Stimulated activated naive B cell treated with anti-CD40 and anti-IgM and Interleukin-4, amounts not matched to agents 10 μg/mL and 1 μg/mL and 100 μg/mL, for 72 hours (primary cell): ENCODE results near the gene CFAP20DC.
"Not testable (repeated sequence)": the region's sequence is repeated elsewhere in the genome, so short reads cannot be mapped to it uniquely, and the experiment has no call there.

Experiments used
- ATAC-seq, 2 donors: fragments of 150-1000 bp; cut with Tn5 transposase; replicated peaks; 2 replicates each; pipeline ENCODE4 v1.10.0; 2021; ENCODE audit warnings: moderate library complexity in 1 of 2
- DNase-seq: peaks from one replicate; pipeline ENCODE4 v3.0.0; 2021
- H3K27ac Mint-ChIP-seq: one replicate; pipeline ENCODE4 v1.8.0; 2022; ENCODE audit warnings: mild to moderate bottlenecking, mixed read lengths
- H3K27me3 Mint-ChIP-seq, 2 donors: one replicate each; pipeline ENCODE4 v1.8.0; 2022; ENCODE audit warnings: mixed read lengths in 2 of 2
- H3K36me3 Mint-ChIP-seq, 2 donors: one replicate each; pipeline ENCODE4 v1.8.0; 2022; ENCODE audit warnings: mixed read lengths in 2 of 2, mild to moderate bottlenecking in 1 of 2
- H3K4me1 Mint-ChIP-seq, 2 donors: one replicate each; pipeline ENCODE4 v1.8.0; 2022; ENCODE audit warnings: mixed read lengths in 2 of 2, mild to moderate bottlenecking in 1 of 2
- H3K4me3 Mint-ChIP-seq, 2 donors: one replicate each; pipeline ENCODE4 v1.8.0; 2022; ENCODE audit warnings: mild to moderate bottlenecking in 2 of 2, mixed read lengths in 2 of 2, moderate library complexity in 1 of 2
- H3K9me3 Mint-ChIP-seq, 2 donors: one replicate each; pipeline ENCODE4 v1.8.0; 2022; ENCODE audit warnings: mixed read lengths in 2 of 2, mild to moderate bottlenecking in 1 of 2

CFAP20DC gene

GRCh38 chr3:58899159-58899952 lies 150.5 kb downstream of the CFAP20DC start:
- Mint-ChIP-seq H3K4me3 (peak overlapping the region; percentile 62 to 75), H3K9me3 (peaks cover 8 to 22% of the 10 kb centered on the region in 2 donors), H3K4me1 (peaks cover 31% of the 10 kb centered on the region in 2 donors), H3K27me3 (no peaks in the 10 kb centered on the region), H3K36me3 (peaks cover 8 to 24% of the 10 kb centered on the region in 2 donors), H3K27ac (peak overlapping the region; percentile 80)
- DNase-seq (peak; percentile 84), ATAC-seq (peak; percentile 97 to 98)

DNA sequence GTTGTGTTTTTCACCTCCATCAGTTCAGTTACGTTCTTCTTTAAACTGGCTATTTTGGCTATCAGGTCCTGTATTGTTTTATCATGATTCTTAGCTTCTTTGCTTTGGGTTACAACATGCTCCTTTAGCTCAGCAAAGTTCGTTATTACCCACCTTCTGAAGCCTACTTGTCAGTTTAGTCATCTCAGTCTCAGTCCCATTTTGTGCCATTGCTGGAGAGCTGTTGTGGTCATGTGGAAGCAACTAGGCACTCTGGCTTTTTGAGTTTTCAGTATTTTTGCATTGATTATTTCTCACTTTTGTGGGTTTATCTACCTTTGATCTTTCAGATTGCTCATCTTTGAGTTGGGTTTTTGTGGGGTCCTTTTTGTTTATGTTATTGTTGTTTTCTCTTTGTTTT lies 151.3 kb downstream of the CFAP20DC start:
- Mint-ChIP-seq H3K9me3 (peaks cover 10 to 27% of the 10 kb centered on the region in 2 donors), H3K4me3 (peak overlapping the region; percentile 7 to 75), H3K27me3 (no peaks in the 10 kb centered on the region), H3K4me1 (peaks cover 33 to 37% of the 10 kb centered on the region in 2 donors), H3K36me3 (peaks cover 10 to 29% of the 10 kb centered on the region in 2 donors), H3K27ac (peak overlapping the region; percentile 80)
- ATAC-seq: no peak
- DNase-seq: no peak

GRCh38 chr3:58897646-58898045 lies 152.2 kb downstream of the CFAP20DC start:
- ATAC-seq (no peak), DNase-seq (no peak)
- Mint-ChIP-seq H3K4me3 (no peak overlapping the region), H3K4me1 (peaks cover 33 to 37% of the 10 kb centered on the region in 2 donors), H3K36me3 (peaks cover 10 to 29% of the 10 kb centered on the region in 2 donors), H3K9me3 (peaks cover 9 to 27% of the 10 kb centered on the region in 2 donors), H3K27ac (no peak overlapping the region), H3K27me3 (no peaks in the 10 kb centered on the region)

- DNase-seq, ATAC-seq, H3K4me3 Mint-ChIP-seq, H3K27me3 Mint-ChIP-seq, H3K27ac Mint-ChIP-seq: not testable (repeated sequence)
- H3K36me3 Mint-ChIP-seq: peaks cover 13 to 29% of the 10 kb centered on the region in 2 donors
- H3K4me1 Mint-ChIP-seq: peaks cover 30 to 37% of the 10 kb centered on the region in 2 donors
- H3K9me3 Mint-ChIP-seq: peaks cover 9 to 27% of the 10 kb centered on the region in 2 donors
Measured at GRCh38 chr3:58895678-58896077, 154.1 kb downstream of the CFAP20DC start.

DNA sequence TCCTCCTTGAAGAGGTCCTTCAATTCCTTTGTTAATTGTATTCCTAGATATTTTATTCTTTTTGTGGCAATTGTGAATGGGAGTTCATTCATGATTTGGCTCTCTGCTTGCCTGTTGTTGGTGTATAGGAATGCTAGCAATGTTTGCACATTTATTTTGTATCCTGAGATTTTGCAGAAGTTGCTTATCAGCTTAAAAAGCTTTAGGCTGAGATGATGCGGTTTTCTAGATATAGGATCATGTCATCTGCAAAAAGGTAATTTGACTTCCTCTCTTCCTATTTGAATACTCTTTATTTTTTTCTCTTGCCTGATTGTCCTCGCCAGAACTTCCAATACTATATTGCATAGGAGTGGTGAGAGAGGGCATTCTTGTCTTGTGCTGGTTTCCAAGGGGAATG lies 157.3 kb downstream of the CFAP20DC start:
- not testable (repeated sequence) for H3K4me3 Mint-ChIP-seq, H3K4me1 Mint-ChIP-seq, H3K27ac Mint-ChIP-seq, DNase-seq, ATAC-seq, H3K27me3 Mint-ChIP-seq
- Mint-ChIP-seq H3K9me3 (peaks cover 9 to 23% of the 10 kb centered on the region in 2 donors), H3K36me3 (peaks cover 13 to 25% of the 10 kb centered on the region in 2 donors)

- no peaks in the 10 kb centered on the region for H3K4me1 Mint-ChIP-seq
- H3K4me3 Mint-ChIP-seq: no peak overlapping the region
- peaks cover 0 to 3% of the 10 kb centered on the region in 2 donors for H3K36me3 Mint-ChIP-seq
- H3K27ac Mint-ChIP-seq: no peak overlapping the region
- DNase-seq (no peak), ATAC-seq (no peak)
- H3K9me3 Mint-ChIP-seq: no peaks in the 10 kb centered on the region
- no peaks in the 10 kb centered on the region for H3K27me3 Mint-ChIP-seq
Measured at GRCh38 chr3:58888087-58888486, 161.7 kb downstream of the CFAP20DC start.

- Mint-ChIP-seq H3K27me3 (no peaks in the 10 kb centered on the region), H3K4me3 (no peak overlapping the region), H3K4me1 (no peaks in the 10 kb centered on the region), H3K9me3 (no peaks in the 10 kb centered on the region), H3K36me3 (no peaks in the 10 kb centered on the region), H3K27ac (no peak overlapping the region)
- DNase-seq (no peak), ATAC-seq (no peak)
Measured at GRCh38 chr3:58884453-58884852, 165.4 kb downstream of the CFAP20DC start.

DNA sequence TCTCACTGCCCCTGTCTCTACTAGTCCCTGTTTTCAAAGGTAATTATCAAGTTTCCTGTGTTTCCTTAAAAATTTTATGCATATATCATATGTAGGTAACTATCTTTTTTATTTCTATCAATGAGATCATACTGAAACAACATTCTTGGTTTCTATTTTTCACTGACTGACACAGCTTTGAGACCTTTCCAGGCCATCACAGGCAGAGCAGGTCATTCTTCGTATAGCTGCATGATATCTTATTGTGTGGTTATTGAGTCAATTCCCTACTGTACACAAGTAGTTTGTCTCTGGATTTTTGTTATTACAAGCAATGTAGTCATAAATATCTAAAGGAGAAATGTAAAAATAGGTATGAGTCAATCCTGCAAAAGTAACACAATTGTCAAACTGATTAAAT lies 169.6 kb downstream of the CFAP20DC start:
- no peaks in the 10 kb centered on the region for H3K36me3 Mint-ChIP-seq
- no peaks in the 10 kb centered on the region for H3K9me3 Mint-ChIP-seq
- H3K27ac Mint-ChIP-seq: no peak overlapping the region
- ATAC-seq (no peak), DNase-seq (no peak)
- no peak overlapping the region for H3K4me3 Mint-ChIP-seq
- H3K4me1 Mint-ChIP-seq: peaks cover 0 to under 1% of the 10 kb centered on the region in 2 donors
- no peaks in the 10 kb centered on the region for H3K27me3 Mint-ChIP-seq

GRCh38 chr3:58874795-58875194 lies 175.0 kb downstream of the CFAP20DC start:
- DNase-seq: no peak
- H3K36me3 Mint-ChIP-seq: no peaks in the 10 kb centered on the region
- no peaks in the 10 kb centered on the region for H3K27me3 Mint-ChIP-seq
- no peaks in the 10 kb centered on the region for H3K9me3 Mint-ChIP-seq
- H3K4me1 Mint-ChIP-seq: peaks cover 15 to 16% of the 10 kb centered on the region in 2 donors
- peak; percentile 96 to 99 for ATAC-seq
- H3K27ac Mint-ChIP-seq: peak overlapping the region; percentile 72
- peak overlapping the region in 1 of 2 donors; percentile 22 for H3K4me3 Mint-ChIP-seq

DNA sequence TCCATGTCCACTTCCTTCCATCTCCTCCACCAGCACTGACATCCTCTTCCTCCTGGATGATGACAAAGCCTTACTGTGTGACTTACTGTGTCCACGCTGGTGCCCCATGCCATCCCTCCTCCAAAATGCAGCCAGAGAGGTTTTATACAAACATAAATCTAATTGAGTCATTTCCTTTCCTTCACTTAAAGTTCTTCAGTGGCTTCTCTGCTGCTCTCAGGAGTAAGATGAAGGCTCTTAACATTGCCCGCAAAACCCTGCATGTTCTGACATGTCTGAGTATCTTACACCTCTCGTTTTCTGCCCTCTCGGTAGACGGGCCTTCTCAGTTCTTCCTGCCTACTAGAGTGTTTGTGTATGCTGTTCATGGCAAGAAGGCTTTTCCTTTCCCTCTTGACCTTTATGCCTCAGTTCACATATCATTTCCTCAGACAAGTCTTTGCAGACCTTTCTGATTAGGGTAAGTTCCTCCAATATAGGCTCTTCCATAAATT lies 175.5 kb downstream of the CFAP20DC start:
- H3K9me3 Mint-ChIP-seq: no peaks in the 10 kb centered on the region
- peaks cover 15 to 16% of the 10 kb centered on the region in 2 donors for H3K4me1 Mint-ChIP-seq
- peak overlapping the region; percentile 72 for H3K27ac Mint-ChIP-seq
- peak overlapping the region in 1 of 2 donors; percentile 22 for H3K4me3 Mint-ChIP-seq
- no peaks in the 10 kb centered on the region for H3K27me3 Mint-ChIP-seq
- peak; percentile 54 to 65 for ATAC-seq
- no peak for DNase-seq
- no peaks in the 10 kb centered on the region for H3K36me3 Mint-ChIP-seq

GRCh38 chr3:58868097-58868779 lies 181.6 kb downstream of the CFAP20DC start:
- DNase-seq (no peak), ATAC-seq (peak; percentile 65 to 70)
- Mint-ChIP-seq H3K4me3 (peak overlapping the region in 1 of 2 donors; percentile 30), H3K36me3 (no peaks in the 10 kb centered on the region), H3K9me3 (no peaks in the 10 kb centered on the region), H3K27ac (peak overlapping the region; percentile 42), H3K4me1 (peaks cover 0 to 4% of the 10 kb centered on the region in 2 donors), H3K27me3 (no peaks in the 10 kb centered on the region)

DNA sequence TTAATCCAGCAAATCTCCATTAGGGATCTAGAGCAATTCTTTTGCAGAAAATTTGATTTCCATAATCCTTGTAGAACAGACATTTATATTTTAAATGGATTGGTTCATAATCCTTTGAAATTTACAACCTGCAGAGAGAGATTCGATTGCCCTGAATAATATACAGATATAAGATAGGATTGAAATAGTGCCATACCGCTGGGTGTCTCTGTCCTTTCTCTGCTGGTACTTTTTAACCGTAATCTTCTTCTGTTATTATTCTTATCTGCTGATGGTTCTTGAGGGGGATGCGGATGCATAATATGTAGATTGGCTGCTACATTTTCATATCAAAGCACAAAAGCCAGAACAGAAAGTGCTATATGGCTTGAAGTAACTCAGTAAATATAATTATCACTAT lies 182.2 kb downstream of the CFAP20DC start:
- H3K27me3 Mint-ChIP-seq: no peaks in the 10 kb centered on the region
- no peaks in the 10 kb centered on the region for H3K9me3 Mint-ChIP-seq
- H3K4me1 Mint-ChIP-seq: peaks cover 0 to 4% of the 10 kb centered on the region in 2 donors
- DNase-seq: no peak
- no peak overlapping the region for H3K27ac Mint-ChIP-seq
- H3K4me3 Mint-ChIP-seq: no peak overlapping the region
- no peaks in the 10 kb centered on the region for H3K36me3 Mint-ChIP-seq
- ATAC-seq: no peak

DNA sequence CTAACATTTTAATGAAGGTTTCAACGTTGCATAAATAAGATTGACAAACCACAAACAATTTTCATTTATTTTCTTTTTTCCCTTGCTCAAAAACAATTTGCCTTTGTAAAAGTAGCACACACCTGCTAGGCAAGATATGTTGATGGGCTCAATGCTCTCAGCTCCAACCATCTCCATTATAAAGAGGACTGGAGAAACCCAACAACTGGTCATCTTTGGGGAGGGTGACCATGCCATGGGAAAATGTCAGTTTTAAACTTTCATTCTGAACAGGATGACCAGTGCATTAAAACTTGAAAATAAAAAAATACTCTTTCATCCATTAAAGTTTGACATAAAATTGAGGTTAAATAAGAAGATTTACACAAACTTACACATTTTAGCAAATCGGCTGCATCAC lies 183.7 kb downstream of the CFAP20DC start:
- Mint-ChIP-seq H3K27ac (no peak overlapping the region), H3K27me3 (no peaks in the 10 kb centered on the region), H3K4me3 (no peak overlapping the region), H3K9me3 (no peaks in the 10 kb centered on the region), H3K36me3 (no peaks in the 10 kb centered on the region), H3K4me1 (peaks cover 3 to 4% of the 10 kb centered on the region in 2 donors)
- DNase-seq (no peak), ATAC-seq (no peak)

DNA sequence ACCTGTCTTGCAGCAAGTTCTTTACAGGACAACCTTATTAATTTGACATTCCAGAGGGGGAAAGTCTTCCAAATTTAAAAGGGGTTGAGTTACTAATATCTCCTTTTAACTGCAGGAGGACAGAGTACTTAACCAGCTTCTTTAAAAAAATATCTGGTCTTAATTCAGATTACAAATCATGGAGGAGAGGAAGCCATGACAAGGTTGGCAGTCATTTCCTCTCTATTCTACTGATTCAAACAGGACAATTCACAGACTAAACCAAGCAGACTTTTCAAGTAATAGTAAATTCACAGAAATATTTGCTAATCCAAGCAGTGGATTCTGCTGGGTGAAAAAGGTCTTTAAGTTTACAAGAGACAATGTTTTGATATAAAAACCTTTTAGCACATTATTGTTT lies 185.3 kb downstream of the CFAP20DC start:
- no peaks in the 10 kb centered on the region for H3K9me3 Mint-ChIP-seq
- peaks cover 3 to 4% of the 10 kb centered on the region in 2 donors for H3K4me1 Mint-ChIP-seq
- DNase-seq (no peak), ATAC-seq (no peak)
- no peaks in the 10 kb centered on the region for H3K27me3 Mint-ChIP-seq
- H3K4me3 Mint-ChIP-seq: no peak overlapping the region
- H3K36me3 Mint-ChIP-seq: no peaks in the 10 kb centered on the region
- H3K27ac Mint-ChIP-seq: no peak overlapping the region
